Right ventricle myocardium superior (tissue), 1 donor: ENCODE measurements around the gene RGS12. TPM values are rescaled to one million over a fixed set of nuclear protein-coding genes. Genes with fewer than 3 reads are reported as not detected.
A peak's percentile ranks its signal among the peaks of the same experiment; 100 is the strongest.

Source experiments
- ATAC-seq: fragments of 200-7000 bp; cut with Tn5 transposase; one replicate; pipeline ENCODE4 v1.9.1; 2020; ENCODE audit warnings: mild to moderate bottlenecking; ENCODE audit not compliant: poor library complexity
- DNase-seq: peaks from one replicate; pipeline ENCODE4 v3.0.0-alpha.2; 2020
- intact Hi-C: fragments of 100-400 bp; cut with DNase I; formaldehyde crosslinking; loops from one replicate; pipeline ENCODE4 v1.11.2; 2022
- long read RNA-seq: library from polyadenylated mRNA; unstranded; transcript quantifications from one replicate; pipeline ENCODE4 v2.0.0, GENCODE V29; 2021
- total RNA-seq: library from RNA; stranded (reverse); fragmentation: NEBNext Ultra II Directional; extraction: Animal tissue kit (Norgen Biotek cat#: 25700); gene quantifications from one replicate; pipeline ENCODE4 v1.2.1, GENCODE V29; 2021
- donor health status: DM: no; HTN: yes; CAD: no; lungs with severe emphysema.

RGS12 gene
- 15.8 TPM for total RNA-seq
- long read RNA-seq, partial matches to known transcripts, result 4 of 18 reads
- long read RNA-seq, other reads (novel, unspliced or antisense), result 14 of 18 reads

- peak; percentile 97 for ATAC-seq
- intact Hi-C loops, result no loop called here
- peak; percentile 96 for DNase-seq
Measured at GRCh38 chr4:3292571-3293400, at the start of gene RGS12. Gene RGS12 (plus strand): TSS chr4:3293021. CDS start chr4:3316171, 23,150 bp downstream.

- ATAC-seq (no peak), DNase-seq (no peak)
- intact Hi-C loops, result no loop called here
Measured at GRCh38 chr4:3243136-3243780, 49.6 kb upstream of the RGS12 start.

- DNase-seq, result no peak
- intact Hi-C loops, result no loop called here
Measured at GRCh38 chr4:3244002-3244401, 48.8 kb upstream of the RGS12 start.

GRCh38 chr4:3244747-3245146 is 48.1 kb upstream of the RGS12 start:
- intact Hi-C loops, result no loop called here
- ATAC-seq (no peak), DNase-seq (no peak)

More at GRCh38 chr4:3244002-3244401, 48.8 kb upstream of the RGS12 start:
- no peak for ATAC-seq

- intact Hi-C loops, result no loop called here
- ATAC-seq (no peak), DNase-seq (no peak)
Measured at GRCh38 chr4:3245676-3246075, 47.1 kb upstream of the RGS12 start.

- ATAC-seq (peak; percentile 7), DNase-seq (no peak)
- intact Hi-C loops, result no loop called here
Measured at GRCh38 chr4:3246458-3247398, 46.1 kb upstream of the RGS12 start.

GRCh38 chr4:3247399-3248177 is 45.2 kb upstream of the RGS12 start:
- intact Hi-C loops, result no loop called here
- ATAC-seq (no peak), DNase-seq (no peak)

GRCh38 chr4:3248178-3248480 is 44.7 kb upstream of the RGS12 start:
- intact Hi-C loops, result no loop called here
- DNase-seq, result no peak
- ATAC-seq, result no peak

GRCh38 chr4:3248811-3249661 is 43.8 kb upstream of the RGS12 start, which contains the start of gene MSANTD1:
Gene MSANTD1 (plus strand): TSS chr4:3249159. CDS start chr4:3249223, 64 bp downstream.
- DNase-seq, result no peak
- no peak for ATAC-seq
- intact Hi-C loops, result no loop called here

- intact Hi-C loops, result no loop called here
- DNase-seq (no peak), ATAC-seq (no peak)
Measured at GRCh38 chr4:3249711-3250437, 42.9 kb upstream of the RGS12 start.

GRCh38 chr4:3250438-3250955 is 42.3 kb upstream of the RGS12 start:
- intact Hi-C loops, result no loop called here
- no peak for ATAC-seq
- DNase-seq, result peak; percentile 22

- intact Hi-C loops, result no loop called here
- peak; percentile 21 for DNase-seq
- ATAC-seq, result no peak
Measured at GRCh38 chr4:3250956-3251690, 41.7 kb upstream of the RGS12 start.

- intact Hi-C loops, result no loop called here
- DNase-seq, result peak; percentile 26
Measured at GRCh38 chr4:3251691-3252479, 40.9 kb upstream of the RGS12 start.

GRCh38 chr4:3252480-3252828 is 40.4 kb upstream of the RGS12 start:
- no peak for DNase-seq
- ATAC-seq, result no peak
- intact Hi-C loops, result no loop called here

More at GRCh38 chr4:3251691-3252479, 40.9 kb upstream of the RGS12 start:
- ATAC-seq, result no peak
